ENCODE measurements around the gene TIMD4.

DNA sequence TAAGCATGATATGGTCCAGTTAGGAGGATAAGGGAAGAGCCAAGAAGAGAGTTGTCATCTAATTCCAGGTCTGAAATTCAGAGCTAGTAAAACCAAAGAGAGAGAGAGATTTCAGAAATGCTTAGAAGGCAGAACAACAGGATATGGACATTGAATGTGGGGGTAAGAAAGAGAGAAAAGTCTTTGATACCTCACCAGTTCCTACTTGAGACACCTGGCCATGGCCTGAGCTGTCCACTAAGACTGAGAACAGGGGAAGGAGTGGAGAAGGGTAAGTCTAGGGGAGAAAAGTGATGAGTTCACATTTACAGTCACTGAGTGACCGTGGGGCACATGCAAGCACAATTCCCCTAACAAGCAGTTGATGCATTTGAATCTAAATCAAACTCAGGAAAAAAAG lies 35.5 kb downstream of the TIMD4 start:
- TF ChIP-seq, protein P1, sequence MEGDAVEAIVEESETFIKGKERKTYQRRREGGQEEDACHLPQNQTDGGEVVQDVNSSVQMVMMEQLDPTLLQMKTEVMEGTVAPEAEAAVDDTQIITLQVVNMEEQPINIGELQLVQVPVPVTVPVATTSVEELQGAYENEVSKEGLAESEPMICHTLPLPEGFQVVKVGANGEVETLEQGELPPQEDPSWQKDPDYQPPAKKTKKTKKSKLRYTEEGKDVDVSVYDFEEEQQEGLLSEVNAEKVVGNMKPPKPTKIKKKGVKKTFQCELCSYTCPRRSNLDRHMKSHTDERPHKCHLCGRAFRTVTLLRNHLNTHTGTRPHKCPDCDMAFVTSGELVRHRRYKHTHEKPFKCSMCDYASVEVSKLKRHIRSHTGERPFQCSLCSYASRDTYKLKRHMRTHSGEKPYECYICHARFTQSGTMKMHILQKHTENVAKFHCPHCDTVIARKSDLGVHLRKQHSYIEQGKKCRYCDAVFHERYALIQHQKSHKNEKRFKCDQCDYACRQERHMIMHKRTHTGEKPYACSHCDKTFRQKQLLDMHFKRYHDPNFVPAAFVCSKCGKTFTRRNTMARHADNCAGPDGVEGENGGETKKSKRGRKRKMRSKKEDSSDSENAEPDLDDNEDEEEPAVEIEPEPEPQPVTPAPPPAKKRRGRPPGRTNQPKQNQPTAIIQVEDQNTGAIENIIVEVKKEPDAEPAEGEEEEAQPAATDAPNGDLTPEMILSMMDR (conservative IDR thresholded peaks at IDR 0.05 in 1 of 2, IDR thresholded peaks at IDR 0.05 in 1 of 2; ENCODE audit: extremely low read depth in 1 of 2, insufficient read depth in 1 of 2, low read depth in 1 of 2, low read length in 2 of 2): no peak
- TF ChIP-seq EZH2 (IDR thresholded peaks at IDR 0.05; ENCODE audit: borderline replicate concordance, low read length): no peak
